ES-I3 (cell line): ENCODE results near the gene MTHFD2.
"Not testable (repeated sequence)": the region's sequence is repeated elsewhere in the genome, so short reads cannot be mapped to it uniquely, and the experiment has no call there.

Source experiments
- H3K36me3 ChIP-seq: 2 replicates; pipeline ENCODE4 v1.6.1; 2013; ENCODE audit warnings: mild to moderate bottlenecking, low read length, control low read depth, moderate library complexity; ENCODE audit not compliant: insufficient read depth
- H3K4me1 ChIP-seq: 2 replicates; pipeline ENCODE4 v1.6.1; 2013; ENCODE audit warnings: mild to moderate bottlenecking, control low read depth, low read length; ENCODE audit not compliant: insufficient read depth
- H3K9ac ChIP-seq: 2 replicates; pipeline ENCODE4 v1.6.1; 2013; ENCODE audit warnings: low read depth, mild to moderate bottlenecking, low read length, moderate library complexity
- H3K9me3 ChIP-seq: 2 replicates; pipeline ENCODE4 v1.6.1; 2013; ENCODE audit warnings: mild to moderate bottlenecking, low read length, moderate library complexity; ENCODE audit not compliant: control insufficient read depth, insufficient read depth

MTHFD2 gene

GRCh38 chr2:74205596-74205995, 7.2 kb downstream of the MTHFD2 start:
- H3K9ac ChIP-seq: no peak overlapping the region
- peaks cover 25% of the 10 kb centered on the region for H3K4me1 ChIP-seq
- H3K36me3 ChIP-seq: peaks cover 42% of the 10 kb centered on the region
- no peaks in the 10 kb centered on the region for H3K9me3 ChIP-seq

GRCh38 chr2:74206180-74206688, 7.8 kb downstream of the MTHFD2 start:
- H3K9ac ChIP-seq: no peak overlapping the region
- peaks cover 25% of the 10 kb centered on the region for H3K4me1 ChIP-seq
- H3K36me3 ChIP-seq: peaks cover 44% of the 10 kb centered on the region
- no peaks in the 10 kb centered on the region for H3K9me3 ChIP-seq

- H3K36me3 ChIP-seq: peaks cover 36% of the 10 kb centered on the region
- H3K4me1 ChIP-seq: no peaks in the 10 kb centered on the region
- H3K9ac ChIP-seq: no peak overlapping the region
- H3K9me3 ChIP-seq: no peaks in the 10 kb centered on the region
These were observed 14.4 kb downstream of the MTHFD2 start for GRCh38 chr2:74212702-74213410.

GRCh38 chr2:74215771-74216170, 17.4 kb downstream of the MTHFD2 start:
- not testable (repeated sequence) for H3K4me1 ChIP-seq, H3K9me3 ChIP-seq, H3K9ac ChIP-seq
- peaks cover 37% of the 10 kb centered on the region for H3K36me3 ChIP-seq

GRCh38 chr2:74216642-74217041, 18.2 kb downstream of the MTHFD2 start:
- Histone ChIP-seq H3K9ac (no peak overlapping the region), H3K4me1 (no peaks in the 10 kb centered on the region), H3K36me3 (peaks cover 32% of the 10 kb centered on the region), H3K9me3 (no peaks in the 10 kb centered on the region; the same call in 1 of the 2 replicates)

- no peak overlapping the region for H3K9ac ChIP-seq
- H3K4me1 ChIP-seq: no peaks in the 10 kb centered on the region
- H3K36me3 ChIP-seq: peaks cover 17% of the 10 kb centered on the region
- H3K9me3 ChIP-seq: no peaks in the 10 kb centered on the region; the same call in 1 of the 2 replicates
These were observed 21.6 kb downstream of the MTHFD2 start for GRCh38 chr2:74219846-74220486.

- Histone ChIP-seq H3K4me1 (no peaks in the 10 kb centered on the region; the same call in 1 of the 2 replicates), H3K36me3 (peaks cover 12% of the 10 kb centered on the region), H3K9ac (no peak overlapping the region), H3K9me3 (no peaks in the 10 kb centered on the region; the same call in 1 of the 2 replicates)
These were observed 22.7 kb downstream of the MTHFD2 start for GRCh38 chr2:74221091-74221490.

- peaks cover 12% of the 10 kb centered on the region for H3K36me3 ChIP-seq
- no peaks in the 10 kb centered on the region; the same call in 1 of the 2 replicates for H3K9me3 ChIP-seq
- H3K4me1 ChIP-seq: no peaks in the 10 kb centered on the region; the same call in 1 of the 2 replicates
- H3K9ac ChIP-seq: no peak overlapping the region
These were observed 23.3 kb downstream of the MTHFD2 start for GRCh38 chr2:74221604-74222299.

GRCh38 chr2:74222300-74222650, 23.9 kb downstream of the MTHFD2 start:
- no peaks in the 10 kb centered on the region; the same call in 1 of the 2 replicates for H3K4me1 ChIP-seq
- no peaks in the 10 kb centered on the region; the same call in 1 of the 2 replicates for H3K9me3 ChIP-seq
- H3K9ac ChIP-seq: no peak overlapping the region
- peaks cover 12% of the 10 kb centered on the region for H3K36me3 ChIP-seq

- H3K9ac ChIP-seq: no peak overlapping the region
- H3K36me3 ChIP-seq: peaks cover 7% of the 10 kb centered on the region
- no peaks in the 10 kb centered on the region; the same call in 1 of the 2 replicates for H3K9me3 ChIP-seq
- H3K4me1 ChIP-seq: no peaks in the 10 kb centered on the region; the same call in 1 of the 2 replicates
These were observed 25.7 kb downstream of the MTHFD2 start for GRCh38 chr2:74223941-74224770.

GRCh38 chr2:74225698-74226459, 27.5 kb downstream of the MTHFD2 start:
- no peak overlapping the region for H3K9ac ChIP-seq

GRCh38 chr2:74226648-74227213, 28.3 kb downstream of the MTHFD2 start:
- no peak overlapping the region for H3K9ac ChIP-seq
- no peaks in the 10 kb centered on the region for H3K9me3 ChIP-seq
- no peaks in the 10 kb centered on the region for H3K36me3 ChIP-seq
- no peaks in the 10 kb centered on the region; the same call in 1 of the 2 replicates for H3K4me1 ChIP-seq

More at GRCh38 chr2:74225698-74226459, 27.5 kb downstream of the MTHFD2 start:
- no peaks in the 10 kb centered on the region for H3K9me3 ChIP-seq
- H3K36me3 ChIP-seq: no peaks in the 10 kb centered on the region
- H3K4me1 ChIP-seq: no peaks in the 10 kb centered on the region; the same call in 1 of the 2 replicates

GRCh38 chr2:74227646-74228045, 29.2 kb downstream of the MTHFD2 start:
- Histone ChIP-seq H3K4me1 (no peaks in the 10 kb centered on the region; the same call in 1 of the 2 replicates), H3K9me3 (no peaks in the 10 kb centered on the region), H3K9ac (no peak overlapping the region), H3K36me3 (no peaks in the 10 kb centered on the region)
